MV-4-11 (cell line): Measurements from ENCODE around the gene MAN1A2.
"Not testable (repeated sequence)": the region's sequence is repeated elsewhere in the genome, so short reads cannot be mapped to it uniquely, and the experiment has no call there.

Experiments used
- DNase-seq: peaks from one replicate; lab custom pipeline; 2025; lab: John Stamatoyannopoulos, UW

The MAN1A2 gene

DNA sequence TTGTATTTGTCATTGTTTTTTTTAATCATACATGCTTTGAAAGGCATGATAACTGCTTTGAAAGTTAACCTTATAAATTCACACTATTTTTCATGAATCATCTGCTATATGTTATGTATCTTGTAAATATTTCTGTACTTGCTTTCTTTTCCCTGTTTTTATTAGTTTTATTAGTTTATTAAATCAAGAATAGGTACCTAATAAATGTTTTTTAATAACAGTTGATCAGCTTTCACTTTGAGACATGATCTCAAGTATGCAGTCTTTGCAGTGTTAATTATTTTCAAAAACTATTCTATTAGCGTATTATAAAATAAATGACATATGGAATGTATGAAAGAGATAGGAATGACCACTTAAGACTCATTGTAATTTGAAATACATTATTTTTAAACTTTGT lies 127.8 kb downstream of the MAN1A2 start:
- no peak for DNase-seq

DNA sequence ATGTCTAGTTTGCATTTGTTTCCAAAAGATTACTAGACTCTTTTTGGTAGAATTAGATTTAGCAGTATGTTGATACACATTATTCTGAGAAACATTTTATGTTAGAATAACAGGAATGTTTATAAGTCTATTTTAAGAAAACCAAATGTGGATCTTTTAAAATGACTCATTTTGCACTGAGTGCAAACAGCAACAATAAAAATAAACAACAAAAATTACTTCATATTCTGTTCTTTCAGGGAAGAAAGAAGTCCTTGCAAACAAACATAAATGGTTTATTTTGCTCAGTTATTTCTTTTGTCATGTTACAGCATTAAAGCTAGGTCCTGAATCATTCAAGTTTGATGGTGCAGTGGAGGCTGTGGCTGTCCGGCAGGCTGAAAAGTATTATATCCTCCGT lies 131.8 kb downstream of the MAN1A2 start:
- DNase-seq, result no peak

DNA sequence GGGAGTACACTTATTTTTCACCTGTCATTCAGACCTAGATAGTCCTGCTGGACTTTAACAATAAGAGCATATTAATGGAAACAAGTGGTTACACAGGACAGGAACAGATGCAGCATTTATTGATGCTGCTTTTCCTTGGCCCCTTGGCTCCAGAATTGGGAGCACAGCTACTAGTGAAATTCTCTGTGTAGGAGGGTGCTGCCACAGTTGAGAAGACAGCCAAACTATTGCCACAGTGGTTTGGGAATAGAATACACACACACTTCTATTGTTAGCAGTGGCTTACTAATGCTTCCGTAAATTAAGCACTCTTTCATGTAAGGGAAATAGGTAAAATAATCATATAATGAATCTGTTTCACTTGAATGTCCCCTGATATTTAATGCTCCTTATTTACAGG lies 133.3 kb downstream of the MAN1A2 start:
- DNase-seq, result no peak

DNA sequence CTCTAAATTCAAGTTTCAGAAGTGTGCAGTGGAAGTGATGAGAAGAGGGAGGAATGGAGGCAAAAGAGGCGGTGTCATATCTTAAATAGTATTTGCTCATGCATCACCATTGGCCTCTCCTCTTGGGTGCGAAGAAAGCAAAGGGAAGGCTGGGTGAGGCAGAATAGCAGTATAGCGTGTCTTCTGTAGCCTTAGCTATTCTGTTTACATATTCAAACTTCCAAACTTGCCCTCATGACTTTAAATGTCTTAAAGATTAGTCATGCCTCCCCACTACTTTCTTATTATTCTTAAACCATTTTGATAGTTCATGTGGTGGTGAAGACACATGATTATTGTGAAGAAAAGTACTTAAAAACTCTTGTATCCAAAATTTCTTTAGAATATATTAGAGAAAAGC lies 134.0 kb downstream of the MAN1A2 start:
- no peak for DNase-seq

DNA sequence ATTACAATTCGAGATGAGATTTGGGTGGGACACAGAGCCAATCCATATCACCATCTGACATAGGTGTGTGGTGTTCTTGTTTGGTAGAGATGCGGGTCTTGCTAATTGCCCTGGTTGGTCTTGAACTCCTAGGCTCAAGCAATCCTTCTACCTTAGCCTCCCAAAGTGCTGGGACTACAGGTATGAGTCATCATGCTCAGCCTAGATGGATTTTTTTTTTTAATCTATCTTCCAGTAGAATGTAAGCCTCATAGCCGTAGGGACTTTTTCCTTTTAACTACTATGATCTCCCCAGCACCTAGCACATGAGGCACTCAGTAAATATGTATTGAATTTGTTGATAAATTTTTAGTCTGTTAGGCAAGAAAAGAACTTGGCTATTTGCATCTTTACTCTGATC lies 144.0 kb downstream of the MAN1A2 start:
- DNase-seq, result no peak

DNA sequence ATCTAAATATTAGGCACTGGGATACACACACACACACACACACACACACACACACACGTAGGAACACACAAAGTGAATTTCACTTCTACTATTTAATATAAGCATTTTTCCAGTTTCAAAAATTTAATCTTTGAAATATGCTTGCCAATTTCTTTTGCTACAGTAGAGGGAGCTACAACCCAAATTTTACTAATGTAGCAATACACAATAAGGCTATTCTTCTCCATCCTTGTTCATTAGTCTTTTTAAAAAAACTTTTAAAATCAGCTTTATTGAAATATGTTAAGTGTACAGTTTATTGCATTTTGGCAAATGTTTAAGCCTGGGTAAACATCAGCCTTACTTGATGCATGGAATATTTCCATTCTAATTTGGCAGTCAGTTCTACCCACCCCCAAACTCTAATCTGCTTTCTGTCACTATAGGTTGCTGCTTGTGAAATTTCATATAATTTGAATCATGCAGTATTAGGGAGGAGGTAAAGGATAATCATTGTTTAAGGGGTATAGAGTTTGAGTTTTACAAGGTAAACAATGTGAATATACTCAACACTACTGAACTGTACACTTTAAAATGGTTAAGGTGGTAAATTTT lies 145.6 kb downstream of the MAN1A2 start:
- peak; percentile 39 for DNase-seq

DNA sequence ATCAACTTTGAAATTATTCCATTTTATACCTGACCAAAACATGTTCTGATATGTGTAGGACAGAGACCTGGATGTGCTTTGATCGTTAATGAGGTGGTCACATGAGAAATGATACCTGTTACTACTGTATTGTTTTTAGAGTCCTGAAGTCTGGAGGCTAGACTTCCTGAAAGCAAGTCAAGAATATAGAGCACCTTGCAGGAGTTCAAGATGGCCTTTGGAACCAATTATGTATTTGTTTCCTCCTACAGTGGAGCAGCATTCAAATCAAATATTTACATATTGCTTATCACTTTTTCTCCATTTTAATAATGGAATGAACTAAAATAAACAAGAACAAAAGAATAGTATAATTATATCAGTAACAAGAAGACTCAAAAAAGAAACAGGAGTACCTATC lies 155.9 kb downstream of the MAN1A2 start:
- DNase-seq, result no peak

DNA sequence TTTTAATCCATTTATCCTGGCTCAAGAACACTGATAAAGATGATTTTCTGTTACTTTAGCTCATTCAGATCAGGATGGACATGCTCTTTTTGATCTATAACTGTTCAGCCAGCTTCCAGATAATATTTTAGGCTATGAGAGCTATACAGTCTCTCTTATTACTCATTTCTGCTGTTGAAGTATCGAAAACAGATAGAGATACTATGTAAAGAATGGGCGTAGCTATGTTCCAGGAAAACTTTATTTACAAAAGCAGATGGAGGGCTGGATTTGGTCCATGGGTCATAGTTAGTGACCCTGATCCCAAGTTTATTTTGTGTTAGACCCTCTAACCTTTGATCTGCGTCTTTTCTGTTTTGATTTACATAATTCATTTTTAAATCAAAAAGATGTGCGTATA lies 159.8 kb downstream of the MAN1A2 start:
- no peak for DNase-seq

DNA sequence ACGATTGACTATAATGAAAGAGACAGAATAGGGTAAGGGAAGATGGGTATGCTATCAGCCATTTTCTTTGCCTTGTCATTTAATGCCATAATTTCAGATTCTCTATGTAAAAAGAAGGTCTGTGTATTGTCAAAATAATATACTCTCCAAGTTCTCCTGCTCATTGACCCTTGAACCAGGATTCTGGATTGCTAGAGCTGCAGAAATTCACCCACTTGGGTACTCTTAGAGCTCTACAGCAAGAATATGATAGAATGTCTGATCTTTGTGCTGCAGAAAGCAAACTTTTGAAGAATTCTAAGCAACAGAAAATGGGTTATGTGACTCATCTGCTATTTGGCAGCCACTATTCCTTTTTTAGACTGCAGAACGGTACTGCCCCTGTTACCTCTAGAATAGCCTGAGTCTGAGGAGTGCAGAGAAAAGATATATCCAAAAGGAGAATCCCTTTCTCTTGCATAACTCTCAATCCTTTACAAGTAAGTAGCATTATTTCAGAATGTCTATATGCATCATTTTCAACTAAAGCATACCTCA lies 160.4 kb downstream of the MAN1A2 start:
- DNase-seq, result no peak

DNA sequence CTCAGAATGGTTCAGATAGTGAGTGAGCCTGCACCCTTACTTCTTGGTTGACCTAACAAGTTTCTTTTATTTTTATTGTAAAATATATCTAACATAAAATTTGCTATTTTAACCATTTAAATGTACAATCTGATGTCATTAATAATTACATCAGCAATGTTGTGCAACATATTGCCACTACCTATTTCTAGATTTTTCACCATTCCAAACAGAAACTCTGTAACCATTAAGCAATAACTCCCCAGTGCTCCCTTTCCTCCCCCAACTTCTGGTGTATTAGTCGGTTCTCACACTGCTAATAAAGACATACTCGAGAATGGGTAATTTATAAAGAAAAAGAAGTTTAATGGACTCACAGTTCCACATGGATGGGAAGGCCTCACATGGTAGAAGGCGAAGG lies 162.4 kb downstream of the MAN1A2 start:
- DNase-seq, result no peak

DNA sequence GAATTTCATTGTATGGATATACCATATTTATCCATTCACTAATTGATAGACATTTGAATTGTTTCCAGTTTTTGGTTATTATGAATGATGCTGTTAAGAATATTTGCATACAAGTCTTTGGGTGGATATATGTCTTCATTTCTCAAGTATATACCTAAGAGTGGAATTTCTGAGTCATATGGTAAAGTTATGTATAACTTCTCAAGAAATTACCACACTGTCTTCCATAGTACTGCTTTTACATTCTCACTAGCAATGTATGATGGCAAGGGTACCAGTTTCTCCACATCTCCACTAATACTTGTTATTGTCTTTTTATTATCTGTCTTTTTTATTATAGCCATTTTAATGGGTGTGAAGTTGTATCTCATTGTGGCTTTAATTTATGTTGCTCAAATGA lies 164.0 kb downstream of the MAN1A2 start:
- DNase-seq, result no peak

DNA sequence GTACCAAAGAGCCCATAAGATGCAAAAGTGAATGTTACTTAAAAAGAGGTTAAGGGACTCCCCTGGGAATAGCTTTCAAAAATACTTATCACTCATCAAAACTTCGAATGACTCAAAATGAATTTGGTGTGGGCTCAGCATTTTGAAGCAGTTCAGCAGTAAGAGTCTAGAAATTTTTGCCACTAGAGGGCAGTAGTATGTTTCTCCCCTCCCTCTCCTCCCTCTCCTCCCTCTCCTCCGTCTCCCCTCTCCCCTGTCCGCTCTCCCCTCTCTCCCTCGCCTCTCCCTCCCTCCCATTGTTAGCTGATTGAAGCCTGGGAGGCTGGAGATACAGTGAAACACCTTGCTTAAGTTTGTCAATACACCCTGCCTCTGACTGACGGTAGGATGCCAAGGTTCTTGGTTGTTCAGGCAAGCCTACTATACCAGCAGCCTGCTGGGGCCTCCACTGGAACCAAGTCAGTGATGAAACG lies 167.8 kb downstream of the MAN1A2 start:
- DNase-seq, result peak; percentile 52

DNA sequence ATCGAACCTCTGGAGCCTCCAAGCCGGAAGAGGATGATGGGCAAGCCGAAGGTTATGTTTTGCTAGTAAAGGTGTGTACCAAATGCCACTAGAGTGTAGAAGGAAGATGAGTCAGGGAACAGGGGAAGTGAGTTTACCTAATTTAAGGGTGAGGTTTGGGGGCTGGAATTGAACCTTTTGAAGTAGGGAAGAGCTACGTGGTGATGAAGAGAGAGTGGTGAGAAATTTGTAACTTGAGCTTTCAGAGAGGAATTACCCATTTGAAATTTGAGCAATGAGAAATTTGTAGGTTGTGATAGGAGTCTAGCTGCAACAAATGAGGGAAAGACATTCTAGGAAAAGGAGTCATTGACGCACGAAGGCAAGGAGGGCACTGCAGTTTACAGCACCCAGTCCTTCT lies 168.6 kb downstream of the MAN1A2 start:
- no peak for DNase-seq

DNA sequence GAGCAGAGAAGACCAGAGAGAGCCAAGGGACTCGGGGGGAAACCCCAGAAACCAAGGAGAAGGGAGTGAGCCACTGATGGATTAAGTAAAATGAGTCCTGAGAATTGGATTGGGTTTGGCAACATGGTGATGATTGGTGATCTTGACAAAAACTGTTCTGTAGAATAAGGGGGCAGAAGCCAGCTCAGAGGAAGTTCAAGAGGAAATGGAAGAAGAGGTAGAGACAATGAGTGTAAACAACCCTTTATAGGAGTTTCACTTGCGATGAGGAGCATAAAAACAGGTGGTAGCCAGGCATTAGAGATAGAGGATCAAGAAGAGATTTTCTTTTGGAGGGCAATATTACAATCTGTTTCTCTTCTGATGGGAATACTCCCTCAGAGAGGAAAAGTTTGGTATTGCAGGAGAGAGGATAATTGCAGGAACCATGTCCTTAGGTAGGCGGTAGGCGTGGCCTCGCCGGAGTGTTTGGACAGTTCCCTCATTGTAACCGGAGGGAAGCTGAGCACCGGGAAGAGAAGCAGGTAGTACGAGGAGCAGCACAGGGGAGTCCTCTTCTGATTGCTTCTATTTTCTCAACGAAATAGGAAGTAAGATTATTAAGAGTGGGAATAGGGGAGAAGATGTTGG lies 170.2 kb downstream of the MAN1A2 start:
- no peak for DNase-seq

DNA sequence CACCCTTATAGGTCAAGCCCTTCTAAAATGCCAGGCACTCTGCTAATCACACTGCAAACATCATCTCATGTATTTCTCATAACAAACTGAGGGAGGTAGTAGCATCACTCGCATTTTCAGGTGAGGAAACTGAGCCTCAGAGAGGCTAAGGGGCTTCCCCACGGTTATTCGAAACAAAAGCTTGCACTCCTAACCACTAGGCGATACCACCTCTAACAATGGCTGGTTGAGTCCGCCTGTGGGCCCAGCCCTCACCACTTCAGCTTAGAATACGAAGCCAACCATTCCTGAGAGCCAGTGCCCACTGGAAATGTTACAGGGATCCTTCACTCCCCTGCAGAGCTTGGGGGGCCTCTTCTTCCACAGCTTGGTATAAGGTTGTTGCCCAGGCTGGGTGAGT lies 173.3 kb downstream of the MAN1A2 start:
- no peak for DNase-seq

DNA sequence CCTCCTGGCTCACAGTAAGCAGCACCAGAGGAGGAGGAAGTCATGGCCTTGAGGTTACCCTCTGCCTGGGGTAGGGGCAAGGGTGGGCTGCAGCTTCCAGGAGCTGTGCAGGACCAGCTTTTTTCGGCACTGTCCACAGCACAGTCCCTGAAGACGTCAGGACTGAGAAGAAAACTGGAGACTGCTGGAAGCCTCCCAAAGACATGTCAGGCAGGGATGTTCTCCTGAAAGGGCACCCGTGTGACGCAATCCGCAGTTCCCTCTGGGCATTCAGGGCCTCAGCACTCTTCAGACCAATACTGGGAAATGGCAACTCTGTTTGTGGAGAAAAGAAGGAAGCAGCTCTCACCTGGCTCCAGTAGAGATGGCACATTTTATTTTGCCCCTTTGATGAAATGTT lies 173.8 kb downstream of the MAN1A2 start:
- peak; percentile 21 for DNase-seq

DNA sequence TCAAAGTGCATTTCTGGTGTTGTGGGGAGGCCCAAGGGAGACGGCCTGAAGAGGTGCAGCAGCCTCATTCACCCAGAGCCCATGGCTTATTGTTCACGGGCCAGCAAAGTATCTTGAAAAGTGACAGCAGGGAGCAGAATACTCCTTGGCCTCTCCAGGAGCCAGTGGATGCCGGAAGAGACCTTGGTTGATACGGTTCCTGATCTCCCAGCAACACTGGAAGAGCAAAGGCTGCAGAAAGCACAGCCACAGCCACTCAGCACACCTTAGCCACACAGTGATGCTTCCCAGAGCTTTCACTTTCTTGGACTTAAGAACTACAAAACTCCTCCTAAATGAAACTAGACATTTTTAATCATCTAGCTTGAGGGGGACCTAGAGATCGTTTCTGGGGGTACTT lies 174.3 kb downstream of the MAN1A2 start:
- DNase-seq, result no peak

DNA sequence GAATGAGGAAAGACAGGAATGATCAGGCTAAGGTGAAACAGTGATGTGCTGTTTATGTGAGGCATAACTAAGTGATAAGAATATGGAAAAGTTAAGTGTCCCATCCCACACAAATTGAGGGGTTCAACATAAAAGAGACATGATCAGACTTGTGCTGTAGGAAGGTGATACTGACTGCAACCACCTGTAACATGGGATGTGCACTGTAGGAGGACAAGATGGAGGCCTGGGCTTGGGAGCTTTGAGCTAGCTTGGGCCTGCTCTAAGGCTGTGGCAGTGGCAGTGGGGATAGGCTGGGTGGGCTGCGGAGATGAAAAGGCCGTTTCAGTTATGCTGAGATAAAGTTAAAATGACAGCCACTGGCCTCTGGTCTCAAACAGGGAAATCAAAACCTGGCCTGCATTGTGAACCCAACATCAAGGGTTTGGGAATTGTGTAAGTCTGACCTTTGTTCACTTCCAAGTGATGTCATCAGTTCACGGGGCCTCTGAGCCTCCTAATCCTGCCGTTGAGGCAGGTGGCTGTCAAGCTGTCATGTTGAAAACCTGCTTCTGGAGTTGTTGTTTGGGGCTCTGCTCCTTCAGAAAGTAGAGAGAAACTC lies 177.4 kb downstream of the MAN1A2 start:
- DNase-seq, result no peak

DNA sequence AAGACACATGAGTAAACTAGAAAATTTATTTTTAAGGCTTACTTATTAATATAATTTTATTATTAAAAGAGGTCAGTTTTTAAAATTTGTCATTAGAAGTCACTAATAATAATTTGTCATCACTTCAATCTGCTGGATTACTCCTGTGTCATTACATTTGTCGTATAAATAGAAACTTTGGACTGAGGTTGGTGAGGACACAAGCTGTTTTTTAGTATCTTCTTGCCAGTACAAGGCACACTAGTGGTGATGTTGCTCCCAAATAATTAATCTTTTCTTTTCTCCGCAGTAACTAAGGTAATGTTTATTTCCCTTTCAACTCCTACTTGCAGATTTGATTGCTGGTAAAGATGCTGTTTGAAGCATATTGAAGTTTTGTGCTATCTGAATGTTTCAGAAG lies 179.2 kb downstream of the MAN1A2 start:
- DNase-seq, result no peak

DNA sequence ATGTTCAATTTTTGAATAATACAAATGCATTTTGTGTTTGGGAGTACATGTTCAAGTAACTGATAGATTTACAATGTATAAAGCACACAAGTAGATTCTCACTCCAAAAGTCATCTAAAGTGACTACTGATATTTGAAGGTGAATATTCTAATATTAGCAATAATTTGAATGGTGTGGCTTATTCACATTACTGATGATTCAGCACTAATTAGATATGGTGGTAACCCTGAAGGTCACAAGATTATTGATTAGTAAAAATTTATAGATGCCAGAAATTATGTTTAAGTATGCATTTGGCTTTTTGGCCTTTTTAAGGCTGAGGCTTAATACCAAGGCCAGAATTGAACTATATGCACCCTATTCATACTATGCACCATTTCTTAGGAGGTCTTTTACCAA lies 186.2 kb downstream of the MAN1A2 start:
- DNase-seq, result no peak

DNA sequence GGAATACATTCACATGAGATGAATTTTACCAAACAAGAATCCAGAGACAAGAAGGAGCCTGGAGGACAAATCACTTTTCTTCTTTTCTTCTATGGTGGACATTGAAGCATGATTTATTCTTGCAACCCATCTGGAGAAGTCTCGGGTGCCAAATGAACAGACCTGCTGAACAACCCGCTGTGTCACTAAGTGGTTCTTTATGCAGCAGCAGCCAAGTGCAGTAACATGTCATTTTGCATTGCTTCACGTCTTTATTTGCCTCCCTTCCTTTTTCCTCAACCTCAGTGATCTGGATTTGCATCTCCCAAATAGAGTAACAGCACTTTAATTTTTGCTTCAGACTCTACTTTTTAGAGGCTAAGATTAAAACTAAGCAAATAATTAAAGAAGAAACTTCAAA lies 188.6 kb downstream of the MAN1A2 start:
- no peak for DNase-seq

DNA sequence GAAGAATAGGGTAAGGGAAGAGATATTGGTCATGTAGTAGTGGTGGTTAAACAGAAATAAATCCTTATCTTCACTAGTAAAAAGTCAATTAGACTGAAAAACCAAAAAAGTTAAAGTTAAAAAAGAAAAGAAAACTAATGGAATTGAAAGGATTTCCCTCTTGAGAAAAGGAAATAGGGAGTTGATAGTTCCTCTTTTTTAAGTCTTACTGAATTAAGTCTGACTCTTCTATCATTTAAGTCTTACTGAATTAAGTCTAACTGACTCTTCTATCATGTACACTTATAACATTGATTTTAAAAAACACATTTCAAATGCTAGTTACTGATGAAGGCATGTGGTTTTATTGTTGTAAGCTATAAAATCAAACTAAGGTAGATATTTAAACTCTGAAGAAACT lies 189.1 kb downstream of the MAN1A2 start:
- DNase-seq, result peak; percentile 57

DNA sequence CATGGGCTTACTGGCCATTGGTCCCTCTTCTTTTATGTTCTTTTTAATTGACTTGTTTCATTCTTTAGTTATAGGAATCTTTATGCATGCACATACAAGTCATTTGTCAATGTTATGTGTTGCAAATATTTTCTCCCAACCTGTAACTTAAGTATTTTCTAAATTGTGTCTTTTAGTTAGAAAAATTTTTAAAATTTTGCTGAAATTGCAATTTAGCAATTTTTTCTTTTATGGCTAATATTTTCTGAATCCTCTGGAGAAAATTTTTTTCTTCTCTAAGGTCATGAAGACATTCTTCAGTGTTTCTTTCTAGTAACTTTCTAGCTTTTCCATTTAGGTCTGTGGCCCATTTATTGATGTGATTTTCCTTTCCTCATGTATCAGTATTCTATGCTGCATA lies 189.7 kb downstream of the MAN1A2 start:
- DNase-seq, result no peak

DNA sequence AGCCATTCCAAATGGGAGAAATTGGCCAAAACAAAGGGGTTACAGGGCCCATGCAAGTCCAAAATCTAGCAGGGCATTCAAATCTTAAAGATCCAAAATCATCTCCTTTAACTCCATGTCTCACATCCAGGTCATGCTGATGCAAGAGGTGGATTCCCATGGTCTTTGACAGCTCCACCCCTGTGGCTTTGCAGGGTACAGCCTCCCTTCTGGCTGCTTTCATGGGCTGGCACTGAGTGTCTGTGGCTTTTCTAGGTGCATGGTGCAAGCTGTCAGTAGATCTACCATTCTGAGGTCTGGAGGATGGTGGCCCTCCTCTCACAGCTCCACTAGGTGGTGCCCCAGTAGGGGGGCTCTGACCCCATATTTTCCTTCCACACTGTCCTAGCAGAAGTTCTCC lies 191.2 kb downstream of the MAN1A2 start:
- DNase-seq, result not testable (repeated sequence)
